B cell (primary cell): ENCODE results near the gene MEAK7. TPM values are rescaled to one million over a fixed set of nuclear protein-coding genes. Genes with fewer than 3 reads are reported as not detected.

Experiments
- ATAC-seq: fragments of 200-7000 bp; cut with Tn5 transposase; one replicate; pipeline ENCODE4 v1.10.0; 2021; ENCODE audit warnings: low read depth, mild to moderate bottlenecking, moderate number of reproducible peaks, moderate library complexity
- CTCF ChIA-PET: fragments of 350-600 bp; sonication (Branson Sonifier 250); formaldehyde crosslinking; loops from one replicate; lab custom pipeline; 2021; ENCODE audit warnings: antibody characterized with exemption, inconsistent platforms; lab: Charles Lee
- POLR2A ChIA-PET: fragments of 350-600 bp; sonication (Branson Sonifier 250); formaldehyde crosslinking; loops from one replicate; lab custom pipeline; 2021; ENCODE audit warnings: antibody characterized with exemption; lab: Charles Lee
- DNase-seq: peaks from one replicate; pipeline ENCODE4 v3.0.0; 2013
- H2AFZ ChIP-seq: 2 replicates; pipeline ENCODE4 v1.6.1; 2012; ENCODE audit warnings: mild to moderate bottlenecking, low read depth, low read length; ENCODE audit not compliant: insufficient read depth, poor library complexity, severe bottlenecking
- H3K27ac ChIP-seq, 2 donors: 1 replicate in 1 of 2; 2 replicates in 1 of 2; pipeline ENCODE4 v1.5.1; 2012 to 2013; ENCODE audit warnings: low read length in 2 of 2, mild to moderate bottlenecking in 2 of 2, moderate library complexity in 1 of 2
- H3K27me3 ChIP-seq, 4 experiments: fragments of 200-600 bp in 1 of 4; sonication (generic) in 1 of 4; replicated peaks in 1 of 4; 1 replicate in 2 of 4; 2 replicates in 2 of 4; pipeline versions ENCODE4 v1.6.1 to v1.7.0; 2013 to 2016; ENCODE audit warnings: low read length in 3 of 4, mild to moderate bottlenecking in 2 of 4, mixed read lengths in 1 of 4, moderate library complexity in 1 of 4; ENCODE audit not compliant: insufficient read depth in 4 of 4, control insufficient read depth in 3 of 4; ENCODE audit errors: control extremely low read depth in 1 of 4
- H3K36me3 ChIP-seq, 2 experiments: replicated peaks in 1 of 2; 1 replicate in 1 of 2; 2 replicates in 1 of 2; pipeline versions ENCODE4 v1.6.1 to v1.7.1; 2013; ENCODE audit warnings: low read length in 1 of 2; ENCODE audit not compliant: insufficient read depth in 2 of 2, control insufficient read depth in 1 of 2; ENCODE audit errors: control extremely low read depth in 1 of 2, extremely low read depth in 1 of 2
- H3K4me1 ChIP-seq, 2 donors: fragments of 200-600 bp in 1 of 2; sonication (generic) in 1 of 2; 1 replicate in 1 of 2; 2 replicates in 1 of 2; pipeline versions ENCODE4 v1.5.1 to v1.6.1; 2013 to 2017; ENCODE audit warnings: low read length in 2 of 2; ENCODE audit not compliant: control insufficient read depth in 2 of 2, insufficient read depth in 2 of 2
- H3K4me2 ChIP-seq: replicated peaks from 2 replicates; pipeline ENCODE3; 2012; ENCODE audit warnings: mild to moderate bottlenecking, low read depth, low read length; ENCODE audit not compliant: poor library complexity, severe bottlenecking
- H3K4me3 ChIP-seq, 5 experiments: fragments of 200-600 bp in 1 of 5; sonication (generic) in 1 of 5; 1 replicate in 3 of 5; 2 replicates in 2 of 5; pipeline versions ENCODE4 v1.5.1 to v1.7.0; 2011 to 2016; ENCODE audit warnings: low read length in 4 of 5, mild to moderate bottlenecking in 4 of 5, low read depth in 2 of 5, control low read depth in 1 of 5, moderate library complexity in 1 of 5; ENCODE audit not compliant: insufficient read depth in 1 of 5; ENCODE audit errors: control extremely low read depth in 1 of 5, extremely low read depth in 1 of 5
- H3K79me2 ChIP-seq: fragments of 200-600 bp; sonication (generic); one replicate; pipeline ENCODE4 v1.6.0; 2016; ENCODE audit warnings: low read length; ENCODE audit not compliant: control insufficient read depth, insufficient read depth
- H3K9ac ChIP-seq: fragments of 200-600 bp; sonication (generic); 2 replicates; pipeline ENCODE4 v1.6.1; 2017; ENCODE audit warnings: mild to moderate bottlenecking, low read length, moderate library complexity
- H3K9me3 ChIP-seq, 3 donors: one replicate each; pipeline versions ENCODE4 v1.6.1 to v1.7.1; 2013; ENCODE audit warnings: low read length in 2 of 3; ENCODE audit not compliant: control insufficient read depth in 2 of 3, insufficient read depth in 1 of 3; ENCODE audit errors: control extremely low read depth in 1 of 3
- H4K20me1 ChIP-seq: 2 replicates; pipeline ENCODE4 v1.6.0; 2012; ENCODE audit warnings: mild to moderate bottlenecking, low read length; ENCODE audit not compliant: insufficient read depth, control insufficient read depth, poor library complexity, severe bottlenecking
- H3K27ac Mint-ChIP-seq: one replicate; pipeline ENCODE4 v1.8.0; 2021; ENCODE audit warnings: mixed read lengths
- H3K27me3 Mint-ChIP-seq: one replicate; pipeline ENCODE4 v1.8.0; 2021; ENCODE audit warnings: mixed read lengths
- H3K4me1 Mint-ChIP-seq: one replicate; pipeline ENCODE4 v1.8.0; 2021; ENCODE audit warnings: mixed read lengths
- H3K4me3 Mint-ChIP-seq: one replicate; pipeline ENCODE4 v1.8.0; 2021; ENCODE audit warnings: mixed read lengths
- H3K9me3 Mint-ChIP-seq: one replicate; pipeline ENCODE4 v1.8.0; 2022; ENCODE audit warnings: mixed read lengths; ENCODE audit not compliant: insufficient read depth
- CTCF ChIP-seq: fragments of 200-600 bp; IDR thresholded peaks from one replicate; pipeline ENCODE4 v1.8.0; 2022; ENCODE audit warnings: antibody characterized with exemption, mild to moderate bottlenecking
- EZH2 ChIP-seq: IDR thresholded peaks from 2 replicates; pipeline ENCODE4 v1.6.1; 2012; ENCODE audit warnings: borderline replicate concordance, low read depth, mild to moderate bottlenecking, moderate library complexity, low read length; ENCODE audit not compliant: insufficient read depth, poor library complexity, severe bottlenecking
- WGBS: methylation state at CpG from one replicate; pipeline ENCODE4 v1.1.5; 2013; ENCODE audit warnings: missing lambda C conversion rate; ENCODE audit not compliant: insufficient coverage; 5-methylcytosine and 5-hydroxymethylcytosine counted together
- intact Hi-C: fragments of 100-400 bp; cut with micrococcal nuclease; formaldehyde crosslinking; loops from one replicate; pipeline ENCODE4 v1.10.0; 2022
- polyA plus RNA-seq: library from polyadenylated mRNA; depleted of rRNA; stranded (reverse); fragments of >200 nt; gene quantifications from 2 replicates; pipeline ENCODE4 v1.2.3, GENCODE V29; 2012
- total RNA-seq, 2 donors: library from RNA; stranded (reverse); fragments of 120-200 nt in 1 of 2; gene quantifications; 1 replicate in 1 of 2; 2 replicates in 1 of 2; pipeline versions ENCODE4 v1.2.3 to v1.2.4, GENCODE V29; 2013 to 2022

The MEAK7 gene
- total and polyA plus RNA-seq, 2 donors (not counting 1 experiment from before 2014, with no cell fraction given): 3.9 to 19.3 TPM

DNA sequence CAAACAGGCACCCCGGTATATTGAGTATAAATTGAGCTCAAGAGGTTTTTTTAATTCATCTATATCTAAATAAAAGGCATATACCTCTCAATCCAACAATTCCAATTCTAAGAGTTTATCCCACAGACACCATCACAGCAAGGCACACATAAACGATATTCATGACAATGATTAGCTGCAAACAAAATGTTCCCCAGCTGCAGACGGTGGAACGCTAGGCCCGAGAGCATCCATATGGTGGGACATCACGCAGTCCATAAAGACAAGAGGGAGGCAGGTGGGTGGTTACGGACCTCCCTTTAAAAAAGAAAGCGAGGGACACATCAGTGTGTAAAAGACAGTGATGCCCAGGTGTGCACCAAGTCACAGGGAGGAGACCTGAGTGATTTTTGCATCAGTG is 28.1 kb downstream of the MEAK7 start:
- DNase-seq (no peak), ATAC-seq (no peak)
- Histone ChIP-seq H3K79me2 (no peaks in the 10 kb centered on the region), H3K4me2 (no peak overlapping the region), H4K20me1 (no peaks in the 10 kb centered on the region), H3K36me3 (no peaks in the 10 kb centered on the region), H3K9me3 (peaks cover 0 to 9% (median 0%) of the 10 kb centered on the region in 3 donors), H2AFZ (no peak overlapping the region), H3K27ac (no peak overlapping the region), H3K27me3 (no peaks in the 10 kb centered on the region), H3K4me1 (no peaks in the 10 kb centered on the region), H3K9ac (no peak overlapping the region), H3K4me3 (no peak overlapping the region)
- peaks cover 10% of the 10 kb centered on the region for H3K9me3 Mint-ChIP-seq
- no peaks in the 10 kb centered on the region for H3K4me1 Mint-ChIP-seq
- intact Hi-C loops: no loop called here
- WGBS: 96% methylated on average over 7 of the region's 8 CpGs
- H3K4me3 Mint-ChIP-seq: no peak overlapping the region
- POLR2A ChIA-PET: no interaction called here
- CTCF ChIA-PET: interaction anchor here (0.6 kb wide), 1 partner anchor 11 kb away, joined by 3 read pairs; no protein-coding TSS in a partner anchor
- H3K27ac Mint-ChIP-seq: no peak overlapping the region
- TF ChIP-seq CTCF: no peak
- no peak for TF ChIP-seq EZH2
- no peaks in the 10 kb centered on the region for H3K27me3 Mint-ChIP-seq

DNA sequence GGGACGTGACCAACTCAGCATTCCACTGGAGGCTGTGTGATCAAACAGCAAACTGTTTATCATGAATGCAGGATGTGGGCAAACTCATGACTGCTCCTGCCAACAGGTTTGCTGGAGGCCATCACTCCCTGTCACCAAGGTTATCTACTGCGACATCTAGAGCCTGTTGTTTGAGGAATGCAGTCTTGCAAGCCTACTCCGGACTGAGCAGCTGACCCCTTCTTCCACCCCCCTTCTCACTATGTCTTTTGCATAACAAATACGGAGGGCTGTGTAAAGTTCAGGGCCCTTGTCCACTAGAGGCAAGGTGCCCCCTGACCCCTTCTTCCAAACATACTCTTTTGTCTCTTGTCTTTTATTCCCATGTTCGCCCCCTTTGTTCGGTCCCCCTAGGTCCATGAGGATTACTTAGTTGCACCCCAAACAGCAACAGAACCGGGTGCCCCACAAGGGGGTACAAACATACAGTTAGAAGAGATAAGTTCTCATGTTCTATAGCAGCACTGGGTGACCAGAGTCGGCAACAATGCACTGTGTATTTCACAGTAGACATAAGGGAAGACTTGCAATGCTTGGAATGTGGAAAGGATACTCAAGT is 28.7 kb downstream of the MEAK7 start:
- no peak overlapping the region for H3K4me3 ChIP-seq
- no peaks in the 10 kb centered on the region for H3K4me1 Mint-ChIP-seq
- 96% methylated on average over 4 of the region's 8 CpGs for WGBS
- no peaks in the 10 kb centered on the region for H4K20me1 ChIP-seq
- no peaks in the 10 kb centered on the region for H3K27me3 ChIP-seq
- no peaks in the 10 kb centered on the region for H3K36me3 ChIP-seq
- intact Hi-C loops: no loop called here
- H3K27ac ChIP-seq: no peak overlapping the region
- no peak overlapping the region for H3K27ac Mint-ChIP-seq
- peaks cover 10% of the 10 kb centered on the region for H3K9me3 Mint-ChIP-seq
- H3K79me2 ChIP-seq: no peaks in the 10 kb centered on the region
- peaks cover 0 to 13% (median 0%) of the 10 kb centered on the region in 3 donors for H3K9me3 ChIP-seq
- H3K4me2 ChIP-seq: no peak overlapping the region
- H2AFZ ChIP-seq: no peak overlapping the region
- H3K9ac ChIP-seq: no peak overlapping the region
- no peak overlapping the region for H3K4me3 Mint-ChIP-seq
- CTCF ChIA-PET: no interaction called here
- H3K4me1 ChIP-seq: no peaks in the 10 kb centered on the region
- TF ChIP-seq EZH2 (no peak), CTCF (no peak)
- POLR2A ChIA-PET: no interaction called here
- H3K27me3 Mint-ChIP-seq: no peaks in the 10 kb centered on the region
- DNase-seq (no peak), ATAC-seq (no peak)
